ENCODE data around the gene ATP1B2. TPM values are rescaled to one million over a fixed set of nuclear protein-coding genes. Genes with fewer than 3 reads are reported as not detected.

Gene ATP1B2
- total RNA-seq, 1 experiment from 2014 or later, result 29.1 TPM

- TF ChIP-seq SP1 (CRISPR knock-in tag; conservative IDR thresholded peaks at IDR 0.05), result 0 out of 2 replicates have a peak, but pooled peaks have one; percentile 18
- TF ChIP-seq ZNF396 (CRISPR knock-in tag; IDR thresholded peaks at IDR 0.05; ENCODE audit: borderline replicate concordance), result no peak
- no peak for TF ChIP-seq RORB (CRISPR knock-in tag; IDR thresholded peaks at IDR 0.05)
- TF ChIP-seq MAX (CRISPR knock-in tag; IDR thresholded peaks at IDR 0.05), result peak; percentile 24; the same call in 1 of the 2 replicates
- TF ChIP-seq ETV6 (CRISPR knock-in tag; IDR thresholded peaks at IDR 0.05), result 0 out of 2 replicates have a peak, but pooled peaks have one; percentile 52
- no peak for TF ChIP-seq FOXJ3 (CRISPR knock-in tag; IDR thresholded peaks at IDR 0.05; ENCODE audit: borderline replicate concordance)
- no peak for TF ChIP-seq ZNF423 (CRISPR knock-in tag; IDR thresholded peaks at IDR 0.05)
- no peak for TF ChIP-seq ZNF425 (CRISPR knock-in tag; conservative IDR thresholded peaks at IDR 0.05)
- no peak for TF ChIP-seq SMAD4 (CRISPR knock-in tag; IDR thresholded peaks at IDR 0.05)
- TF ChIP-seq NFATC4 (CRISPR knock-in tag; IDR thresholded peaks at IDR 0.05), result no peak
- no peak for TF ChIP-seq FOXP1 (CRISPR knock-in tag; IDR thresholded peaks at IDR 0.05; ENCODE audit: borderline replicate concordance)
- TF ChIP-seq TP53 (CRISPR knock-in tag; IDR thresholded peaks at IDR 0.05), result 0 out of 2 replicates have a peak, but pooled peaks have one; percentile 24
- no peak for TF ChIP-seq ZNF512 (CRISPR knock-in tag; IDR thresholded peaks at IDR 0.05; ENCODE audit: borderline replicate concordance)
- TF ChIP-seq TEAD1 (CRISPR knock-in tag; IDR thresholded peaks at IDR 0.05), result peak; percentile 64; the same call in 1 of the 2 replicates
- TF ChIP-seq JUN (CRISPR knock-in tag; IDR thresholded peaks at IDR 0.05), result no peak
- TF ChIP-seq ZNF263 (CRISPR knock-in tag; IDR thresholded peaks at IDR 0.05; ENCODE audit: low read depth), result no peak
- no peak for TF ChIP-seq CTCF (IDR thresholded peaks at IDR 0.05)
- H3K36me3 Mint-ChIP-seq, result peaks cover 33% of the 10 kb centered on the region
- H3K27ac Mint-ChIP-seq, result peak overlapping the region; percentile 98
- peak overlapping the region; percentile 57 for H3K4me3 Mint-ChIP-seq
- CTCF ChIA-PET, result interaction anchor here (0.7 to 4.5 kb wide), 14 partner anchors 10 to 322 kb away, joined by 3 to 43 read pairs (median 4); partner anchors contain the start of genes ATP1B2, FXR2, SAT2 and SHBG
- peaks cover 48% of the 10 kb centered on the region for H3K4me1 Mint-ChIP-seq
- H3K27me3 Mint-ChIP-seq (ENCODE audit: low read depth), result no peaks in the 10 kb centered on the region; the same call in 1 of the 2 replicates
- peaks cover 10% of the 10 kb centered on the region for H3K9me3 Mint-ChIP-seq
- DNase-seq (ENCODE audit: low spot score) (peak; percentile 44), ATAC-seq (peak; percentile 87)
- POLR2A ChIA-PET, result interaction anchor here (0.9 to 4.0 kb wide), 4 partner anchors 10 to 43 kb away, joined by 3 to 29 read pairs (median 6); partner anchors contain the start of genes ATP1B2, TP53 and WRAP53
Measured at GRCh38 chr17:7677388-7678067, 26.8 kb downstream of the ATP1B2 start.

GRCh38 chr17:7684851-7685532, 34.3 kb downstream of the ATP1B2 start:
- POLR2A ChIA-PET, result interaction anchor here (1.2 to 5.9 kb wide), 6 partner anchors 13 to 111 kb away, joined by 4 to 80 read pairs (median 34); partner anchors contain the start of genes ATP1B2, EFNB3 and SOX15
- H3K36me3 Mint-ChIP-seq, result peaks cover 15% of the 10 kb centered on the region
- H3K27me3 Mint-ChIP-seq (ENCODE audit: low read depth), result no peaks in the 10 kb centered on the region
- CTCF ChIA-PET, result interaction anchor here (0.8 to 7.0 kb wide), 8 partner anchors 18 to 123 kb away, joined by 3 to 120 read pairs (median 42); partner anchors contain the start of genes ATP1B2, DNAH2, SAT2 and SENP3
- ATAC-seq, result no peak
- peak overlapping the region; percentile 100 for H3K27ac Mint-ChIP-seq
- no peaks in the 10 kb centered on the region for H3K9me3 Mint-ChIP-seq
- H3K4me3 Mint-ChIP-seq, result peak overlapping the region; percentile 88
- no peak for DNase-seq (ENCODE audit: low spot score)
- H3K4me1 Mint-ChIP-seq, result peaks cover 32% of the 10 kb centered on the region
- TF ChIP-seq PREB (CRISPR knock-in tag; IDR thresholded peaks at IDR 0.05; ENCODE audit: borderline replicate concordance) (no peak), ZNF219 (CRISPR knock-in tag; IDR thresholded peaks at IDR 0.05; ENCODE audit: borderline replicate concordance) (no peak), E2F4 (CRISPR knock-in tag; IDR thresholded peaks at IDR 0.05; ENCODE audit: borderline replicate concordance, low read depth) (no peak), ZNF396 (CRISPR knock-in tag; IDR thresholded peaks at IDR 0.05; ENCODE audit: borderline replicate concordance) (no peak), PRDM15 (CRISPR knock-in tag; IDR thresholded peaks at IDR 0.05) (no peak)

Data from WTC11 (cell line).